ENCODE data around the gene HDGF. TPM values are rescaled to one million over a fixed set of nuclear protein-coding genes. Genes with fewer than 3 reads are reported as not detected.
A peak's percentile ranks its signal among the peaks of the same experiment; 100 is the strongest.

HDGF gene
- total and polyA plus RNA-seq, 2 experiments from 2014 or later: 153 to 192 TPM

DNA sequence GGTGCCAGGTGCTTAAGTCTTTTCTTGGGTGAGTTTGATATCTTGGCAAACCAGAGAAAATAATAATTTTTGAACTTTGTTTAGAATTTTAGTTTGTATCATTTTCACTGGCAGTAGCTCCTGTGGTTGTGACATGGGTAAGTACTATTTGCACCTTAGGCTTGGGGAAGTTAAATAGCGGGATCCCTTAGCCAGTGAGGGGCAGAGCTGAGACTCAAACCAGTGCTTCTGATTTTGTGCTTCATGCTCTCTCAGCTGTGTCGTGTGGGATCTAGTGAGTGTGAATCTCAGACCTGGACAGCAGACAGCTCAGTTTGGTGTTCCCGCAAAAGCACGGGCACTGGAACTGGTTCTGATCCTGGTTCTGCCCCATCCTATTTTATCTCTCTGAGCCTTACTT, 25.5 kb upstream of the HDGF start:
- peaks cover 26% of the 10 kb centered on the region for H3K4me1 ChIP-seq (ENCODE audit: insufficient read depth)
- H4K20me1 ChIP-seq (ENCODE audit: insufficient read depth, poor library complexity, severe bottlenecking): peaks cover 95% of the 10 kb centered on the region
- no peaks in the 10 kb centered on the region for H3K9me3 ChIP-seq (ENCODE audit: low read depth)
- TF ChIP-seq, protein P1, sequence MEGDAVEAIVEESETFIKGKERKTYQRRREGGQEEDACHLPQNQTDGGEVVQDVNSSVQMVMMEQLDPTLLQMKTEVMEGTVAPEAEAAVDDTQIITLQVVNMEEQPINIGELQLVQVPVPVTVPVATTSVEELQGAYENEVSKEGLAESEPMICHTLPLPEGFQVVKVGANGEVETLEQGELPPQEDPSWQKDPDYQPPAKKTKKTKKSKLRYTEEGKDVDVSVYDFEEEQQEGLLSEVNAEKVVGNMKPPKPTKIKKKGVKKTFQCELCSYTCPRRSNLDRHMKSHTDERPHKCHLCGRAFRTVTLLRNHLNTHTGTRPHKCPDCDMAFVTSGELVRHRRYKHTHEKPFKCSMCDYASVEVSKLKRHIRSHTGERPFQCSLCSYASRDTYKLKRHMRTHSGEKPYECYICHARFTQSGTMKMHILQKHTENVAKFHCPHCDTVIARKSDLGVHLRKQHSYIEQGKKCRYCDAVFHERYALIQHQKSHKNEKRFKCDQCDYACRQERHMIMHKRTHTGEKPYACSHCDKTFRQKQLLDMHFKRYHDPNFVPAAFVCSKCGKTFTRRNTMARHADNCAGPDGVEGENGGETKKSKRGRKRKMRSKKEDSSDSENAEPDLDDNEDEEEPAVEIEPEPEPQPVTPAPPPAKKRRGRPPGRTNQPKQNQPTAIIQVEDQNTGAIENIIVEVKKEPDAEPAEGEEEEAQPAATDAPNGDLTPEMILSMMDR (IDR thresholded peaks at IDR 0.05; ENCODE audit: poor library complexity): no peak
- TF ChIP-seq EZH2 (IDR thresholded peaks at IDR 0.05; ENCODE audit: borderline replicate concordance) (no peak), EZH2phosphoT487 (IDR thresholded peaks at IDR 0.05; ENCODE audit: low read depth, severe bottlenecking, unreplicated experiment) (no peak)
- no peaks in the 10 kb centered on the region for H3K36me3 ChIP-seq (replicated peaks; ENCODE audit: insufficient read depth, low read depth)
- H3K27me3 ChIP-seq: no peaks in the 10 kb centered on the region
- no peak overlapping the region for H3K4me2 ChIP-seq
- no peak for DNase-seq (ENCODE audit: low spot score)
- no peaks in the 10 kb centered on the region for H3K9me2 ChIP-seq (replicated peaks; ENCODE audit: insufficient read depth)
- no peak overlapping the region for H3K4me3 ChIP-seq
- WGBS (ENCODE audit: low lambda C conversion rate, missing lambda C conversion rate): 63% methylated on average over 4 of the region's 4 CpGs
- H3K27ac ChIP-seq: no peak overlapping the region
- peaks cover 97% of the 10 kb centered on the region for H3K79me2 ChIP-seq
- H2AFZ ChIP-seq: no peak overlapping the region

DNA sequence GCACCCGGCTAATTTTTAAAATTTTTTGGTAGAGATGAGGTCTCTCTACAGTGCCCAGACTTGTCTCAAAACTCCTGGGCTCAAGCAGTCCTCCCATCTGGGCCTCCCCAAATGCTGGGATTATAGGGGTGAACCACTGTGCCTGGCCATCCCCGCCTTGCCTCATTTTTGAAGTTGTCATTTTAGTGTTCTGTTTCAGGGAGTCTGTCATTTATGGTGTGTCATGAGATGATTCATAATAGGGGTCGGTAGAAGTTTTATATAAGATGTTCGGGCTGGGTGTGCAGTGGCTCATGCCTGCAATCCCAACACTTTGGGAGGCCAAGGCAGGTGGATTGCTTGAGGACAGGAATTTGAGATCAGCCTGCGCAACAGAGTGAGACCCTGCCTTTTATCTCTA, 24.3 kb upstream of the HDGF start:
- H3K36me3 ChIP-seq (replicated peaks; ENCODE audit: insufficient read depth, low read depth): no peaks in the 10 kb centered on the region
- H3K9me3 ChIP-seq (ENCODE audit: low read depth): no peaks in the 10 kb centered on the region
- H4K20me1 ChIP-seq (ENCODE audit: insufficient read depth, poor library complexity, severe bottlenecking): peaks cover 94% of the 10 kb centered on the region
- no peak for DNase-seq (ENCODE audit: low spot score)
- TF ChIP-seq EZH2 (IDR thresholded peaks at IDR 0.05; ENCODE audit: borderline replicate concordance): no peak
- TF ChIP-seq, protein P1 (IDR thresholded peaks at IDR 0.05; ENCODE audit: poor library complexity): no peak
- TF ChIP-seq EZH2phosphoT487 (IDR thresholded peaks at IDR 0.05; ENCODE audit: low read depth, severe bottlenecking, unreplicated experiment): no peak
- H3K27ac ChIP-seq: no peak overlapping the region
- no peaks in the 10 kb centered on the region for H3K27me3 ChIP-seq
- H3K4me2 ChIP-seq: no peak overlapping the region
- H3K9me2 ChIP-seq (replicated peaks; ENCODE audit: insufficient read depth): no peaks in the 10 kb centered on the region
- no peak overlapping the region for H2AFZ ChIP-seq
- H3K4me3 ChIP-seq: no peak overlapping the region
- peaks cover 30% of the 10 kb centered on the region for H3K4me1 ChIP-seq (ENCODE audit: insufficient read depth)
- WGBS (ENCODE audit: low lambda C conversion rate, missing lambda C conversion rate): 85% methylated on average over 5 of the region's 5 CpGs
- H3K79me2 ChIP-seq: peaks cover 97% of the 10 kb centered on the region

DNA sequence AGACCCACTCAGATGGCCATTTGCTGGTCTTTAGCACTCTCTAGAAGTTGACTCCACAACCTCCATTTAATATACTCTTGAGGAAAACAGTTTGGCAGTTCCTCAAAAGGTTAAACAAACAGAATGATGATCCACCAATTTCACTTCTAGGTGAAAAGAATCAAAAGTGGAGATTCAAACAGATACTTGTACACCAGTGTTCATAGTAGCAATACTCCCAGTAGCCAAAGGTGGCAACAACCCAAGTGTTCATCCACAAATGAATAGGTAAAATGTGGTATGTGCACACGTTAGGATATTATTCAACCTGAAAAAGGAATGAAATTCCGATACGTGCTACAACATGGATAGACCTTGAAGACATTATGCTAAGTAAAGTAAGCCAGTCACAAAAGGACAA, 22.1 kb upstream of the HDGF start:
- Histone ChIP-seq H3K27ac (peak overlapping the region; percentile 43), H4K20me1 (ENCODE audit: insufficient read depth, poor library complexity, severe bottlenecking) (peaks cover 80% of the 10 kb centered on the region)
- TF ChIP-seq, protein P1 (IDR thresholded peaks at IDR 0.05; ENCODE audit: poor library complexity): no peak
- TF ChIP-seq EZH2phosphoT487 (IDR thresholded peaks at IDR 0.05; ENCODE audit: low read depth, severe bottlenecking, unreplicated experiment) (no peak), EZH2 (IDR thresholded peaks at IDR 0.05; ENCODE audit: borderline replicate concordance) (no peak)

More for the DNA sequence above, 22.1 kb upstream of the HDGF start:
- Histone ChIP-seq H3K9me2 (replicated peaks; ENCODE audit: insufficient read depth) (no peaks in the 10 kb centered on the region), H3K9me3 (ENCODE audit: low read depth) (no peaks in the 10 kb centered on the region), H3K79me2 (peaks cover 97% of the 10 kb centered on the region), H3K27me3 (no peaks in the 10 kb centered on the region), H3K36me3 (replicated peaks; ENCODE audit: insufficient read depth, low read depth) (no peaks in the 10 kb centered on the region), H2AFZ (no peak overlapping the region), H3K4me2 (peak overlapping the region; percentile 60), H3K4me1 (ENCODE audit: insufficient read depth) (peaks cover 42% of the 10 kb centered on the region), H3K4me3 (no peak overlapping the region)
- 95% methylated on average over 3 of the region's 3 CpGs for WGBS (ENCODE audit: low lambda C conversion rate, missing lambda C conversion rate)
- no peak for DNase-seq (ENCODE audit: low spot score)

All from hepatocyte (in vitro differentiated cells).